B cell (primary cell): ENCODE data around the gene C16orf92. TPM values are rescaled to one million over a fixed set of nuclear protein-coding genes. Genes with fewer than 3 reads are reported as not detected.

Experiments
- ATAC-seq: fragments of 200-7000 bp; cut with Tn5 transposase; one replicate; pipeline ENCODE4 v1.10.0; 2021; ENCODE audit warnings: low read depth, mild to moderate bottlenecking, moderate number of reproducible peaks, moderate library complexity
- CTCF ChIA-PET: fragments of 350-600 bp; sonication (Branson Sonifier 250); formaldehyde crosslinking; loops from one replicate; lab custom pipeline; 2021; ENCODE audit warnings: antibody characterized with exemption, inconsistent platforms; lab: Charles Lee
- POLR2A ChIA-PET: fragments of 350-600 bp; sonication (Branson Sonifier 250); formaldehyde crosslinking; loops from one replicate; lab custom pipeline; 2021; ENCODE audit warnings: antibody characterized with exemption; lab: Charles Lee
- DNase-seq: peaks from one replicate; pipeline ENCODE4 v3.0.0; 2013
- H2AFZ ChIP-seq: 2 replicates; pipeline ENCODE4 v1.6.1; 2012; ENCODE audit warnings: mild to moderate bottlenecking, low read depth, low read length; ENCODE audit not compliant: insufficient read depth, poor library complexity, severe bottlenecking
- H3K27ac ChIP-seq, 2 donors: 1 replicate in 1 of 2; 2 replicates in 1 of 2; pipeline ENCODE4 v1.5.1; 2012 to 2013; ENCODE audit warnings: low read length in 2 of 2, mild to moderate bottlenecking in 2 of 2, moderate library complexity in 1 of 2
- H3K27me3 ChIP-seq, 4 experiments: fragments of 200-600 bp in 1 of 4; sonication (generic) in 1 of 4; replicated peaks in 1 of 4; 1 replicate in 2 of 4; 2 replicates in 2 of 4; pipeline versions ENCODE4 v1.6.1 to v1.7.0; 2013 to 2016; ENCODE audit warnings: low read length in 3 of 4, mild to moderate bottlenecking in 2 of 4, mixed read lengths in 1 of 4, moderate library complexity in 1 of 4; ENCODE audit not compliant: insufficient read depth in 4 of 4, control insufficient read depth in 3 of 4; ENCODE audit errors: control extremely low read depth in 1 of 4
- H3K36me3 ChIP-seq, 2 experiments: replicated peaks in 1 of 2; 1 replicate in 1 of 2; 2 replicates in 1 of 2; pipeline versions ENCODE4 v1.6.1 to v1.7.1; 2013; ENCODE audit warnings: low read length in 1 of 2; ENCODE audit not compliant: insufficient read depth in 2 of 2, control insufficient read depth in 1 of 2; ENCODE audit errors: control extremely low read depth in 1 of 2, extremely low read depth in 1 of 2
- H3K4me1 ChIP-seq, 2 donors: fragments of 200-600 bp in 1 of 2; sonication (generic) in 1 of 2; 1 replicate in 1 of 2; 2 replicates in 1 of 2; pipeline versions ENCODE4 v1.5.1 to v1.6.1; 2013 to 2017; ENCODE audit warnings: low read length in 2 of 2; ENCODE audit not compliant: control insufficient read depth in 2 of 2, insufficient read depth in 2 of 2
- H3K4me2 ChIP-seq: replicated peaks from 2 replicates; pipeline ENCODE3; 2012; ENCODE audit warnings: mild to moderate bottlenecking, low read depth, low read length; ENCODE audit not compliant: poor library complexity, severe bottlenecking
- H3K4me3 ChIP-seq, 5 experiments: fragments of 200-600 bp in 1 of 5; sonication (generic) in 1 of 5; 1 replicate in 3 of 5; 2 replicates in 2 of 5; pipeline versions ENCODE4 v1.5.1 to v1.7.0; 2011 to 2016; ENCODE audit warnings: low read length in 4 of 5, mild to moderate bottlenecking in 4 of 5, low read depth in 2 of 5, control low read depth in 1 of 5, moderate library complexity in 1 of 5; ENCODE audit not compliant: insufficient read depth in 1 of 5; ENCODE audit errors: control extremely low read depth in 1 of 5, extremely low read depth in 1 of 5
- H3K79me2 ChIP-seq: fragments of 200-600 bp; sonication (generic); one replicate; pipeline ENCODE4 v1.6.0; 2016; ENCODE audit warnings: low read length; ENCODE audit not compliant: control insufficient read depth, insufficient read depth
- H3K9ac ChIP-seq: fragments of 200-600 bp; sonication (generic); 2 replicates; pipeline ENCODE4 v1.6.1; 2017; ENCODE audit warnings: mild to moderate bottlenecking, low read length, moderate library complexity
- H3K9me3 ChIP-seq, 3 donors: one replicate each; pipeline versions ENCODE4 v1.6.1 to v1.7.1; 2013; ENCODE audit warnings: low read length in 2 of 3; ENCODE audit not compliant: control insufficient read depth in 2 of 3, insufficient read depth in 1 of 3; ENCODE audit errors: control extremely low read depth in 1 of 3
- H4K20me1 ChIP-seq: 2 replicates; pipeline ENCODE4 v1.6.0; 2012; ENCODE audit warnings: mild to moderate bottlenecking, low read length; ENCODE audit not compliant: insufficient read depth, control insufficient read depth, poor library complexity, severe bottlenecking
- H3K27ac Mint-ChIP-seq: one replicate; pipeline ENCODE4 v1.8.0; 2021; ENCODE audit warnings: mixed read lengths
- H3K27me3 Mint-ChIP-seq: one replicate; pipeline ENCODE4 v1.8.0; 2021; ENCODE audit warnings: mixed read lengths
- H3K4me1 Mint-ChIP-seq: one replicate; pipeline ENCODE4 v1.8.0; 2021; ENCODE audit warnings: mixed read lengths
- H3K4me3 Mint-ChIP-seq: one replicate; pipeline ENCODE4 v1.8.0; 2021; ENCODE audit warnings: mixed read lengths
- H3K9me3 Mint-ChIP-seq: one replicate; pipeline ENCODE4 v1.8.0; 2022; ENCODE audit warnings: mixed read lengths; ENCODE audit not compliant: insufficient read depth
- CTCF ChIP-seq: fragments of 200-600 bp; IDR thresholded peaks from one replicate; pipeline ENCODE4 v1.8.0; 2022; ENCODE audit warnings: antibody characterized with exemption, mild to moderate bottlenecking
- EZH2 ChIP-seq: IDR thresholded peaks from 2 replicates; pipeline ENCODE4 v1.6.1; 2012; ENCODE audit warnings: borderline replicate concordance, low read depth, mild to moderate bottlenecking, moderate library complexity, low read length; ENCODE audit not compliant: insufficient read depth, poor library complexity, severe bottlenecking
- WGBS: methylation state at CpG from one replicate; pipeline ENCODE4 v1.1.5; 2013; ENCODE audit warnings: missing lambda C conversion rate; ENCODE audit not compliant: insufficient coverage; 5-methylcytosine and 5-hydroxymethylcytosine counted together
- intact Hi-C: fragments of 100-400 bp; cut with micrococcal nuclease; formaldehyde crosslinking; loops from one replicate; pipeline ENCODE4 v1.10.0; 2022
- polyA plus RNA-seq: library from polyadenylated mRNA; depleted of rRNA; stranded (reverse); fragments of >200 nt; gene quantifications from 2 replicates; pipeline ENCODE4 v1.2.3, GENCODE V29; 2012
- total RNA-seq, 2 donors: library from RNA; stranded (reverse); fragments of 120-200 nt in 1 of 2; gene quantifications; 1 replicate in 1 of 2; 2 replicates in 1 of 2; pipeline versions ENCODE4 v1.2.3 to v1.2.4, GENCODE V29; 2013 to 2022

The C16orf92 gene
- total and polyA plus RNA-seq, 2 donors (not counting 1 experiment from before 2014, with no cell fraction given), result not detected

- POLR2A ChIA-PET, result interaction anchor here (0.5 to 1.2 kb wide), 4 partner anchors 11 to 922 kb away, joined by 3 to 9 read pairs (median 4); partner anchors contain the start of gene TAOK2
- no peaks in the 10 kb centered on the region for H3K9me3 ChIP-seq
- H3K4me1 Mint-ChIP-seq, result peaks cover 43% of the 10 kb centered on the region
- peaks cover 0 to 44% of the 10 kb centered on the region in 2 experiments for H3K36me3 ChIP-seq
- peak within 1 kb of the TSS; percentile 97 for H3K9ac ChIP-seq
- no peaks in the 10 kb centered on the region for H3K9me3 Mint-ChIP-seq
- intact Hi-C loops, result loop anchor here (1.0 to 5.0 kb wide), 8 partner anchors 23 to 661 kb away; partner anchors contain the start of genes ALDOA, CDIPT, FBRS and KCTD13
- DNase-seq (peak; percentile 97), ATAC-seq (peak; percentile 96)
- H3K4me3 Mint-ChIP-seq, result peak within 1 kb of the TSS; percentile 98
- CTCF ChIA-PET, result interaction anchor here (0.5 to 1.0 kb wide), 4 partner anchors 9 to 698 kb away, joined by 3 to 6 read pairs (median 4); partner anchors contain the start of gene ALDOA
- TF ChIP-seq EZH2 (no peak), CTCF (no peak)
- H3K27ac ChIP-seq, result peak within 1 kb of the TSS; percentile 94 to 97
- 2% methylated on average over 65 of the region's 65 CpGs for WGBS
- H3K4me2 ChIP-seq, result peak within 1 kb of the TSS; percentile 83
- peak within 1 kb of the TSS; percentile 89 to 100 (median 98) for H3K4me3 ChIP-seq
- H3K27ac Mint-ChIP-seq, result peak within 1 kb of the TSS; percentile 94
- H3K4me1 ChIP-seq, result peaks cover 15 to 22% of the 10 kb centered on the region in 2 donors
- peak within 1 kb of the TSS; percentile 96 for H2AFZ ChIP-seq
- peaks cover 12% of the 10 kb centered on the region for H4K20me1 ChIP-seq
- peaks cover 13% of the 10 kb centered on the region for H3K79me2 ChIP-seq
- no peaks in the 10 kb centered on the region for H3K27me3 Mint-ChIP-seq
- H3K27me3 ChIP-seq, result no peaks in the 10 kb centered on the region
Measured at GRCh38 chr16:29995911-29996765, 26.9 kb upstream of the C16orf92 start, which contains the start of gene INO80E. Gene INO80E (plus strand): TSS chr16:29996241. CDS start chr16:29996311, 70 bp downstream.
